Neural cell (in vitro differentiated cells): ENCODE data around the gene BGN.

Source experiments
- EP300 ChIP-seq: fragments of 450-650 bp; conservative IDR thresholded peaks from 2 replicates; pipeline ENCODE4 v1.6.1; 2014; ENCODE audit warnings: antibody characterized with exemption, mild to moderate bottlenecking, moderate library complexity; ENCODE audit not compliant: poor library complexity, severe bottlenecking
- EZH2 ChIP-seq: fragments of 200-600, 300-800 bp; shearing (Covaris generic), sonication (generic); IDR thresholded peaks from 2 replicates; pipeline ENCODE4 v1.6.1; 2014; ENCODE audit warnings: antibody characterized with exemption, low read length, borderline replicate concordance, mild to moderate bottlenecking; ENCODE audit not compliant: insufficient read depth, poor library complexity, severe bottlenecking
- MXI1 ChIP-seq: fragments of 450-650 bp; conservative IDR thresholded peaks from 2 replicates; pipeline ENCODE4 v1.6.1; 2014; ENCODE audit warnings: antibody characterized with exemption, mild to moderate bottlenecking; ENCODE audit not compliant: poor library complexity, severe bottlenecking
- POLR2AphosphoS5 ChIP-seq: IDR thresholded peaks from 2 replicates; pipeline ENCODE4 v1.6.1; 2012
- SMC3 ChIP-seq: fragments of 450-650 bp; conservative IDR thresholded peaks from 2 replicates; pipeline ENCODE4 v1.6.1; 2014; ENCODE audit warnings: antibody characterized with exemption, mild to moderate bottlenecking, moderate library complexity; ENCODE audit not compliant: poor library complexity
- TAF1 ChIP-seq: IDR thresholded peaks from 2 replicates; pipeline ENCODE4 v1.6.1; 2012; ENCODE audit warnings: low read depth
- TF ChIP-seq, protein P1 (sequence below): fragments of 450-650 bp; IDR thresholded peaks from 2 replicates; pipeline ENCODE4 v1.5.1; 2014; ENCODE audit warnings: antibody characterized with exemption, mild to moderate bottlenecking, moderate library complexity; ENCODE audit not compliant: poor library complexity, severe bottlenecking

DNA sequence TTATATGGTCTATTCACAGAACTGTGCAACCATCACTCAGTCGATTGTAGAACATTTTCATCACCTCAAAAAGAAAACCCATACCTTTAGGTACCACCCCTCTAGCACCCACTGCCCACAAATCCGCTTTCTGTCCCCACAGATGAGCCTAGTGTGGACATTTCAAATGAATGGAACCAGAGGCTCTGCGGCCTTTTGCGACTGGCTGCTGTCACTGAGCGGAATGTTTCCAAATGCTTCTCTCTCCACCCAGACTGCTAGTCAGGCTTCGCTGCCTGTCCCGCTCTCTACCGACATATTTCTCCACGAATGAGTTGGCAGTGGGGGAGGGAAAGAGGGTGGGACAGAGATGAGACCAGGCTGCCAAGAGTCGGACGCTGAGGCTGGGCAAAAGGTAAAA lies 1.7 kb upstream of the BGN start:
- TF ChIP-seq POLR2AphosphoS5 (no peak), EZH2 (no peak), TAF1 (no peak), MXI1 (no peak), EP300 (no peak), SMC3 (no peak)
- TF ChIP-seq, protein P1, sequence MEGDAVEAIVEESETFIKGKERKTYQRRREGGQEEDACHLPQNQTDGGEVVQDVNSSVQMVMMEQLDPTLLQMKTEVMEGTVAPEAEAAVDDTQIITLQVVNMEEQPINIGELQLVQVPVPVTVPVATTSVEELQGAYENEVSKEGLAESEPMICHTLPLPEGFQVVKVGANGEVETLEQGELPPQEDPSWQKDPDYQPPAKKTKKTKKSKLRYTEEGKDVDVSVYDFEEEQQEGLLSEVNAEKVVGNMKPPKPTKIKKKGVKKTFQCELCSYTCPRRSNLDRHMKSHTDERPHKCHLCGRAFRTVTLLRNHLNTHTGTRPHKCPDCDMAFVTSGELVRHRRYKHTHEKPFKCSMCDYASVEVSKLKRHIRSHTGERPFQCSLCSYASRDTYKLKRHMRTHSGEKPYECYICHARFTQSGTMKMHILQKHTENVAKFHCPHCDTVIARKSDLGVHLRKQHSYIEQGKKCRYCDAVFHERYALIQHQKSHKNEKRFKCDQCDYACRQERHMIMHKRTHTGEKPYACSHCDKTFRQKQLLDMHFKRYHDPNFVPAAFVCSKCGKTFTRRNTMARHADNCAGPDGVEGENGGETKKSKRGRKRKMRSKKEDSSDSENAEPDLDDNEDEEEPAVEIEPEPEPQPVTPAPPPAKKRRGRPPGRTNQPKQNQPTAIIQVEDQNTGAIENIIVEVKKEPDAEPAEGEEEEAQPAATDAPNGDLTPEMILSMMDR, result no peak
